HepG2 (cell line): ENCODE data around the gene SPCS1. TPM values are rescaled to one million over a fixed set of nuclear protein-coding genes. Genes with fewer than 3 reads are reported as not detected.

ENCODE experiments used
- CHD4 ChIP-seq: fragments of 200-600 bp; sonication (generic); IDR thresholded peaks from 2 replicates; pipeline ENCODE4 v1.7.0; 2017; ENCODE audit warnings: mild to moderate bottlenecking, low read length, borderline replicate concordance
- IKZF5 ChIP-seq: IDR thresholded peaks from 2 replicates; pipeline ENCODE4 v1.6.1; 2018; ENCODE audit warnings: missing genetic modification reagents, mild to moderate bottlenecking, missing compliant biosample characterization
- MXI1 ChIP-seq: IDR thresholded peaks from 3 replicates; pipeline ENCODE4 v1.6.1; 2012; ENCODE audit warnings: low read depth, low read length, inconsistent platforms, borderline replicate concordance
- NBN ChIP-seq: fragments of 450-650 bp; conservative IDR thresholded peaks from 2 replicates; pipeline ENCODE4 v1.6.1; 2017
- ZFX ChIP-seq: sonication (generic); formaldehyde crosslinking; IDR thresholded peaks from 2 replicates; pipeline ENCODE4 v1.4.0; 2020; ENCODE audit warnings: mild to moderate bottlenecking, low read depth, missing genetic modification reagents, moderate library complexity
- ZKSCAN5 ChIP-seq: sonication (generic); formaldehyde crosslinking; IDR thresholded peaks from 2 replicates; pipeline ENCODE4 v1.5.1; 2020; ENCODE audit warnings: mild to moderate bottlenecking, missing genetic modification reagents
- ZNF101 ChIP-seq: sonication (generic); formaldehyde crosslinking; IDR thresholded peaks from 2 replicates; pipeline ENCODE4 v1.4.0; 2020; ENCODE audit warnings: mild to moderate bottlenecking, low read depth, missing genetic modification reagents, borderline replicate concordance
- ZNF260 ChIP-seq: sonication (generic); formaldehyde crosslinking; IDR thresholded peaks from 2 replicates; pipeline ENCODE4 v1.4.0; 2020; ENCODE audit warnings: missing genetic modification reagents, low read depth, mild to moderate bottlenecking, borderline replicate concordance
- ZNF280B ChIP-seq: sonication (generic); formaldehyde crosslinking; IDR thresholded peaks from 2 replicates; pipeline ENCODE4 v1.5.0; 2020; ENCODE audit warnings: missing genetic modification reagents, mild to moderate bottlenecking, borderline replicate concordance
- ZNF484 ChIP-seq: sonication (generic); formaldehyde crosslinking; IDR thresholded peaks from 2 replicates; pipeline ENCODE4 v1.5.1; 2020; ENCODE audit warnings: mild to moderate bottlenecking, low read depth, missing genetic modification reagents, borderline replicate concordance
- ZNF646 ChIP-seq: sonication (generic); formaldehyde crosslinking; IDR thresholded peaks from 2 replicates; pipeline ENCODE4 v1.9.0; 2021; ENCODE audit warnings: mild to moderate bottlenecking, missing genetic modification reagents
- polyA plus RNA-seq, 8 experiments: library from polyadenylated mRNA; depleted of rRNA in 3 of 8; stranded (reverse) in 7 of 8; unstranded in 1 of 8; fragments of >200 nt; fragmentation: Illumina TruSeq in 4 of 8; extraction: Trizol in 4 of 8; gene quantifications; 2 replicates each; pipeline versions ENCODE4 v1.2.1 to v1.2.3, GENCODE V29; 2011 to 2016; ENCODE audit warnings: low read depth in 4 of 8, missing spikeins in 1 of 8, mixed read lengths in 1 of 8; ENCODE audit not compliant: insufficient read depth in 1 of 8
- total RNA-seq, 5 experiments: library from RNA; depleted of rRNA; stranded (reverse); fragments of >200 nt; fragmentation: Illumina TruSeq; extraction: Trizol; gene quantifications; 2 replicates each; pipeline ENCODE4 v1.2.3, GENCODE V29; 2016; ENCODE audit warnings: low read depth in 1 of 5
- TF ChIP-seq, protein P1 (sequence below): IDR thresholded peaks from 2 replicates; pipeline ENCODE4 v1.6.1; 2016; ENCODE audit warnings: low read depth, missing genetic modification reagents, missing compliant biosample characterization

SPCS1 gene
- total and polyA plus RNA-seq, 2 of the 13 experiments (the other 11 are each of a cell fraction or from before 2014, with no cell fraction given), result 84.6 to 120 TPM

DNA sequence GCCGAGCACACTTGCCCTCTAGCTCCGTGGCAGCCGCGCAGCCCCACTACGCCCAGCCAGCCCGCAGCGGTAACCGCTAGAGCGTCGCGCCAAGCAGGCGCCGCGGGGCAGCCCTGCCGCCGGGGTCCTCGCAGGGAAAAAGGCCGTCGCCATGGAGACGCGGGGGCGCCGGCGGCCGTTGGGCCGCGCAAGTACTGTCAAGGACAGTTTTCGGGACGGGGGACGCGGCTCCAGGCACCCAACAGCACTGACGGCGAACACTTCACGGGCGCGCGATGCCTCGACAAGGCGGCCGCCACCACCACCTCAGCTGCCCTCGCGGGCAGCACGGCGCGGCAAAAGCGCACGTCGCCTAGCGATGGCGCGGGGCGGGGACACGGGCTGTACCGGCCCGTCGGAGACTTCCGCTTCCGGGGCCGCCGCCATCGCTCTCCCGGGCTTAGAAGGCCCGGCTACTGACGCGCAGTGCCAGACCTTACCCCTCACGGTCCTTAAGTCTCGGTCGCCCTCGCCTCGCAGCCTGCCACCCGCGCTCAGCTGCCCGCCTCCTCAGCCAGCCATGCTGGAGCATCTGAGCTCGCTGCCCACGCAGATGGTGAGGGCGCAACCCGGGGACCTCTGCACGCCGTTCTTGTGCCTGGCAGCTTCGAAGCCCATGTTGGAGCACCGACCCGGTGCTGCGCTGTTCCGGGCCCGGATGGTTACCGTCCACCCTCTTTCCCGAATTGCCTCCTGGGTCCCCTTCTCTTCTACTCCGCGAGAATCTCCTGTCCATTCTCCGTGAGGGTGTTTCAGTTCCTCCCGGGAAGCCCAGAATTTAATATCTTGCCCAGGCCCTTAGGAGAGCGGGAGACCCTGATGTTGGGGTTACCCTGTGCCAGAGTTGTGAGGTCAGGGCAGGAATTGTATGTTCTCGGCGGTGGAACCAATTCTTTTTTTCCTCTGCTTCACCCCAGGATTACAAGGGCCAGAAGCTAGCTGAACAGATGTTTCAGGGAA, at the start of gene SPCS1, which contains the start of gene GLT8D1 (continued):
- TF ChIP-seq CHD4, result no peak
- no peak for TF ChIP-seq ZKSCAN5 (CRISPR knock-in tag)
- peak; percentile 87 for TF ChIP-seq ZNF280B
- peak; percentile 96; the same call in 2 of the 3 replicates for TF ChIP-seq MXI1
- TF ChIP-seq NBN, result no peak
- 0 out of 2 replicates have a peak, but pooled peaks have one; percentile 34 for TF ChIP-seq ZNF646
- no peak for TF ChIP-seq ZNF101 (CRISPR knock-in tag)
- TF ChIP-seq ZNF260 (CRISPR knock-in tag), result no peak
- no peak; the same call in none of the 2 replicates for TF ChIP-seq IKZF5 (CRISPR knock-in tag)
- peak; percentile 93 for TF ChIP-seq ZFX (CRISPR knock-in tag)
- TF ChIP-seq ZNF484 (CRISPR knock-in tag), result no peak
- TF ChIP-seq, protein P1, sequence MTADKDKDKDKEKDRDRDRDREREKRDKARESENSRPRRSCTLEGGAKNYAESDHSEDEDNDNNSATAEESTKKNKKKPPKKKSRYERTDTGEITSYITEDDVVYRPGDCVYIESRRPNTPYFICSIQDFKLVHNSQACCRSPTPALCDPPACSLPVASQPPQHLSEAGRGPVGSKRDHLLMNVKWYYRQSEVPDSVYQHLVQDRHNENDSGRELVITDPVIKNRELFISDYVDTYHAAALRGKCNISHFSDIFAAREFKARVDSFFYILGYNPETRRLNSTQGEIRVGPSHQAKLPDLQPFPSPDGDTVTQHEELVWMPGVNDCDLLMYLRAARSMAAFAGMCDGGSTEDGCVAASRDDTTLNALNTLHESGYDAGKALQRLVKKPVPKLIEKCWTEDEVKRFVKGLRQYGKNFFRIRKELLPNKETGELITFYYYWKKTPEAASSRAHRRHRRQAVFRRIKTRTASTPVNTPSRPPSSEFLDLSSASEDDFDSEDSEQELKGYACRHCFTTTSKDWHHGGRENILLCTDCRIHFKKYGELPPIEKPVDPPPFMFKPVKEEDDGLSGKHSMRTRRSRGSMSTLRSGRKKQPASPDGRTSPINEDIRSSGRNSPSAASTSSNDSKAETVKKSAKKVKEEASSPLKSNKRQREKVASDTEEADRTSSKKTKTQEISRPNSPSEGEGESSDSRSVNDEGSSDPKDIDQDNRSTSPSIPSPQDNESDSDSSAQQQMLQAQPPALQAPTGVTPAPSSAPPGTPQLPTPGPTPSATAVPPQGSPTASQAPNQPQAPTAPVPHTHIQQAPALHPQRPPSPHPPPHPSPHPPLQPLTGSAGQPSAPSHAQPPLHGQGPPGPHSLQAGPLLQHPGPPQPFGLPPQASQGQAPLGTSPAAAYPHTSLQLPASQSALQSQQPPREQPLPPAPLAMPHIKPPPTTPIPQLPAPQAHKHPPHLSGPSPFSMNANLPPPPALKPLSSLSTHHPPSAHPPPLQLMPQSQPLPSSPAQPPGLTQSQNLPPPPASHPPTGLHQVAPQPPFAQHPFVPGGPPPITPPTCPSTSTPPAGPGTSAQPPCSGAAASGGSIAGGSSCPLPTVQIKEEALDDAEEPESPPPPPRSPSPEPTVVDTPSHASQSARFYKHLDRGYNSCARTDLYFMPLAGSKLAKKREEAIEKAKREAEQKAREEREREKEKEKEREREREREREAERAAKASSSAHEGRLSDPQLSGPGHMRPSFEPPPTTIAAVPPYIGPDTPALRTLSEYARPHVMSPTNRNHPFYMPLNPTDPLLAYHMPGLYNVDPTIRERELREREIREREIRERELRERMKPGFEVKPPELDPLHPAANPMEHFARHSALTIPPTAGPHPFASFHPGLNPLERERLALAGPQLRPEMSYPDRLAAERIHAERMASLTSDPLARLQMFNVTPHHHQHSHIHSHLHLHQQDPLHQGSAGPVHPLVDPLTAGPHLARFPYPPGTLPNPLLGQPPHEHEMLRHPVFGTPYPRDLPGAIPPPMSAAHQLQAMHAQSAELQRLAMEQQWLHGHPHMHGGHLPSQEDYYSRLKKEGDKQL (CRISPR knock-in tag), result no peak
